ENCODE measurements around the gene ESR1. TPM values are rescaled to one million over a fixed set of nuclear protein-coding genes. Genes with fewer than 3 reads are reported as not detected.
"Not testable (repeated sequence)": the region's sequence is repeated elsewhere in the genome, so short reads cannot be mapped to it uniquely, and the experiment has no call there.

Gene ESR1
- total RNA-seq, 2 experiments from 2014 or later: 0.94 to 1.7 TPM

DNA sequence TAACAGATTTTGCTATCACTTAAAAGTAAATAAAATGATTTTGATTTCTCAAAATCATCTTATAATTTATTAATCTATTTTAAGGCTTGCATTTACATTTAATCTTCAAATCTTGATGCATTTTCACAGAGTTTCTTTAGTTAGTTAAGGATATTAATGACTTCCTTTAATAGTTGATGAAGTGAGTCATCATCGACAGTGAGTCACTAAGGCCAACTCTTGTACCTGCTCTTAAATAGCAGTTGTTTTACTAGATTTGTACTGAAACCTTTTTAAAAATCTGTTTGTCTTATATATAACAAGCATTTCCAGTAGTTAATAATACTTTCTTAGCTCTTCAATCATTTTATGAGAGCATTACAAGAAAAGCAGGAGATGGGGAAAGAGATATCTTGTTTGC lies 191.7 kb downstream of the ESR1 start:
- H3K27ac Mint-ChIP-seq: no peak overlapping the region
- no peak for ATAC-seq (ENCODE audit: low read depth)
- H3K4me3 Mint-ChIP-seq: no peak overlapping the region
- H3K27me3 Mint-ChIP-seq: peaks cover 12% of the 10 kb centered on the region
- DNase-seq: no peak
- no peaks in the 10 kb centered on the region for H3K36me3 Mint-ChIP-seq
- H3K9me3 Mint-ChIP-seq: no peaks in the 10 kb centered on the region
- POLR2A ChIA-PET: no interaction called here
- no peaks in the 10 kb centered on the region for H3K4me1 Mint-ChIP-seq

DNA sequence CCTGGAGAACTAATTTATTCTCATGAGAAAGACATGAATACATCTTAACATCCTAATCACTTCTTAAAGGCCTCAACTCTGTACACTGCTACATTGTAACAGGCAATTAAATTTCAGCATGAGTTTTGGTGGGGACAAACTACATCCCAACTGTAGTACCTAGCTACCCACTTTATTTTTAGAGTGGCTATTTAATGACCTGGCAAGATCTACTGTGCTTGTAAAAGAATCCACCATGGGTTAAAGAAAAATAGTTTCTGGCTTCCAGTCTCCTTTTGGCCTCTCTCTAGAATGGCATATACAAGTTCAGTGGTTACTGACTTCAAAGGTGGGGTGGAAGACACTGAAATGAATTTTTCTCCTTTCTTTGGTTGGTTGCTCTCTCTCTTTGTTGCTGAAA lies 193.9 kb downstream of the ESR1 start:
- Mint-ChIP-seq H3K4me1 (no peaks in the 10 kb centered on the region), H3K9me3 (no peaks in the 10 kb centered on the region), H3K27me3 (peaks cover 11% of the 10 kb centered on the region), H3K36me3 (no peaks in the 10 kb centered on the region), H3K4me3 (no peak overlapping the region), H3K27ac (no peak overlapping the region)
- POLR2A ChIA-PET: no interaction called here
- no peak for ATAC-seq (ENCODE audit: low read depth)
- no peak for DNase-seq

DNA sequence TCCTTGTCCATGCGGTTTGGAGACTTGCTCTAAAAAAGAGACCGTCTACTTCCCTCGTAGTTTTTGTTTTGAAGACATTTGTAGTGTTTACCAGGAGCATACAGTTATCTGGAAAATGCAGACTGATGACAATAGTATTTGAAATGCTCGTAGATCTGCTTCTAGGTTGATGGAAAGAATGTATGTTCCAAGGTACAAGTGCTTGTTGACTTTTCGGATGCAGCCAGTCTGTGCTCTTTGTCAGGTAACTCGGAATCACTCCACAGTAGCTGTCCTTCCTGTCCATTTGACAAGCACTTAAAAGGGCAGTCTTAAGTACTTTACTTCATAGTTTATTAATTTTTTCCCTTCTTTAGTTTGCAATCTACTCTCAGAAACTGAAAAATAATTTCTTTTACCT lies 194.8 kb downstream of the ESR1 start:
- H3K4me3 Mint-ChIP-seq: no peak overlapping the region
- no peaks in the 10 kb centered on the region for H3K4me1 Mint-ChIP-seq
- ATAC-seq (ENCODE audit: low read depth) (no peak), DNase-seq (no peak)
- POLR2A ChIA-PET: no interaction called here
- H3K9me3 Mint-ChIP-seq: no peaks in the 10 kb centered on the region
- H3K27me3 Mint-ChIP-seq: peaks cover 11% of the 10 kb centered on the region
- H3K27ac Mint-ChIP-seq: no peak overlapping the region
- no peaks in the 10 kb centered on the region for H3K36me3 Mint-ChIP-seq

DNA sequence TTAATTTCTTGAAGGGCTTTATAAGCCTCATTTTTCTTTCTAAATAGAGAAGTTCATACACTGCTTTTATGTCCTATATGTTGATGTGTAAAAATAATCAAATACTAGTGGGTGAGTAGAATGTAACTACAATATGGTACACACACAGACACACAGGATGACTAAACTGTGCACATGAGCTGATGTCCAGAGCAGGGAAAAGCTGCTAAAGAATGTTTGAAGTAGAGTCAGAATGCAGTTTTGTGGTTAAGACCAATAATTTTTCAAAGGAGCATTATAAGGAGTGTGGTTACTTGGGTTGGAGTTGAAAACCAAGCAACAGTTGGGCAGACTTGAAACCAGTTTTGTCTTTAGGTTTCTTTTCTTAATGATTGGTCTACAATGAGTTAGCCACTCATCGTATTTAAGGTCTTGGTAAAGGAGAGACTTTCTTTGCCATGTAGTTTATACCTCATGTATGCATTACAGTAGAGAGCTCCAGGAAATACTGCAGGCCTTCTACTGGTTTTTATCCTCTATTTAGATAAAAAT lies 196.6 kb downstream of the ESR1 start:
- no peaks in the 10 kb centered on the region for H3K4me1 Mint-ChIP-seq
- peaks cover 11% of the 10 kb centered on the region for H3K27me3 Mint-ChIP-seq
- H3K27ac Mint-ChIP-seq: no peak overlapping the region
- H3K9me3 Mint-ChIP-seq: no peaks in the 10 kb centered on the region
- no peaks in the 10 kb centered on the region for H3K36me3 Mint-ChIP-seq
- ATAC-seq (ENCODE audit: low read depth): no peak
- POLR2A ChIA-PET: no interaction called here
- H3K4me3 Mint-ChIP-seq: no peak overlapping the region
- DNase-seq: no peak

DNA sequence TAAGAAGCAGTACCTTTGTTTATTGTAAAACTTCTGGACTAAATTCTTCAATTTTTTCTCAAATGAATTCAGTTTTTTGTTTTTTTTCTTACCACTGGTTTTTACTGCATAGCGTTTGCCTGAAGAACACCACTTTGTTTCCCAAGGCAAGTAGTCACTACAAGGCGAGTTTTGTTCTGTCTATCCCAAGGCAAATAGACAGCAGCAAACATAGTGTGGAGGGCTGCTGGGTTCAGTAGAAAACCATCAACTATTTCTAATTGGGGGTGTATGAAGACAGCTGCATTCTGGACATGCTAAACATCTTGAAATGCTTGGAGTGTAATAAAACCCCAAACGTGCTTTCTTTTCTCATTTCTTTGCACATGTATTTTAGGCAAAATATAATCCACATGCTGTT lies 197.4 kb downstream of the ESR1 start:
- Mint-ChIP-seq H3K27ac (no peak overlapping the region), H3K4me1 (no peaks in the 10 kb centered on the region), H3K27me3 (peaks cover 7% of the 10 kb centered on the region), H3K4me3 (no peak overlapping the region), H3K36me3 (no peaks in the 10 kb centered on the region), H3K9me3 (no peaks in the 10 kb centered on the region)
- no peak for ATAC-seq (ENCODE audit: low read depth)
- no peak for DNase-seq
- POLR2A ChIA-PET: no interaction called here

DNA sequence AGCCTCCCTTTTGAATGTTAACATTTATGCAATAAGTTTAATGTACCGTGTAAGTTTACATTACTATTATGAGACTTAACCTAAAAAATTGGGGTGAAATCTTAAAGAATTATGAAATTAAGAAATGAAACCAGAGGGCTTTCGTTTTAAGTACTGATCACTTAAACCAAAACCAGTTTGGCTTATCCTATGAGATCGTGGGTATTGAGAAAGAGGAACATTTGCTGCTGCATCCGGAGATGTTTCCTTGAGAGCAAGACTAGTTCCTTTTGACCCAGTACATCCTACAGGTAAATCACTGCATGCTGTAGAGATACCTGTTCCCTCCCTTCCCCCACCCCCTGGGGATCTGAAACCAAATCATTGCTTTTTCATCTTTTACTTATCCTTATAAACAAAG lies 201.3 kb downstream of the ESR1 start:
- Mint-ChIP-seq H3K4me3 (no peak overlapping the region), H3K27me3 (peaks cover 13% of the 10 kb centered on the region), H3K9me3 (no peaks in the 10 kb centered on the region), H3K4me1 (no peaks in the 10 kb centered on the region), H3K36me3 (no peaks in the 10 kb centered on the region), H3K27ac (no peak overlapping the region)
- no peak for ATAC-seq (ENCODE audit: low read depth)
- POLR2A ChIA-PET: no interaction called here
- no peak for DNase-seq

DNA sequence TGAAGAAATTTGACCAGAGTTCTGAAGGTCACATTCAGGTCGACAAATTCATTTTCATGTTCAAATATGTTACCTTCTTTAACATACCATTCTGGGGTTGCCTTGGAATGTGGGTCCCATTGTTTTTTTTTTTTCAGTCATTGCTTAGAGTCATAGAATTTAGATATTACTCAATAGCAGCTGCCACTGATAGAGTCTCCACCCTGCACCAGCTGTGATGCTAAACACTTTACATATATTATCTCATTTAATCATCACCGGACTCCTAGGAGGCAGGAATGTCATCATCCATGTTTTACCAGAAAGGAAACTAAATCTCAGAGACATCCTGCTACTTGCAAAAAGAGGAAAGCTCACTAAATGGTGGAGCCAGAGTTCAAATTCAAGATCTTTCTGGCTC lies 204.7 kb downstream of the ESR1 start:
- Mint-ChIP-seq H3K27me3 (peaks cover 9% of the 10 kb centered on the region), H3K4me3 (no peak overlapping the region), H3K36me3 (no peaks in the 10 kb centered on the region), H3K27ac (no peak overlapping the region), H3K4me1 (no peaks in the 10 kb centered on the region), H3K9me3 (no peaks in the 10 kb centered on the region)
- DNase-seq (no peak), ATAC-seq (ENCODE audit: low read depth) (no peak)
- POLR2A ChIA-PET: no interaction called here

DNA sequence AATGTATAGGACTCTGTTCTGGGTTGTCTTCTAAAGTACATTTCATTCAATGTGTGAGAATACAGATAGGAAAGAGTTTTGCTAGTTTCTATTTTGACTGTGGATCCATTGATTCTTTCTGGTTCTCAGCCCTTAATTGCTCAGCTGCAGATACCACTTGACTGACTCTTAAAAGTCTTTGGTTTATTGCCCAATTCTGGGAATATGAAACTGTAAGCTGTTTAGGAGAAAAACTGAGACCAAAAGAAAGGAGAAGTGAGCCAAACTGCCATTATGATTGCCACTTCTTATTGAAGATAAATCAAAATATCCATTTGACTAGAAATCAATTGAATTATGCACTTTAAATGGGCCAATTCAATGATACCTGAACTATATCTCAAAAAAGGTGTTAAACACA lies 211.4 kb downstream of the ESR1 start:
- POLR2A ChIA-PET: no interaction called here
- ATAC-seq (ENCODE audit: low read depth) (no peak), DNase-seq (no peak)
- Mint-ChIP-seq H3K27me3 (no peaks in the 10 kb centered on the region), H3K9me3 (peaks cover 1% of the 10 kb centered on the region), H3K27ac (no peak overlapping the region), H3K4me1 (no peaks in the 10 kb centered on the region), H3K4me3 (no peak overlapping the region), H3K36me3 (no peaks in the 10 kb centered on the region)

DNA sequence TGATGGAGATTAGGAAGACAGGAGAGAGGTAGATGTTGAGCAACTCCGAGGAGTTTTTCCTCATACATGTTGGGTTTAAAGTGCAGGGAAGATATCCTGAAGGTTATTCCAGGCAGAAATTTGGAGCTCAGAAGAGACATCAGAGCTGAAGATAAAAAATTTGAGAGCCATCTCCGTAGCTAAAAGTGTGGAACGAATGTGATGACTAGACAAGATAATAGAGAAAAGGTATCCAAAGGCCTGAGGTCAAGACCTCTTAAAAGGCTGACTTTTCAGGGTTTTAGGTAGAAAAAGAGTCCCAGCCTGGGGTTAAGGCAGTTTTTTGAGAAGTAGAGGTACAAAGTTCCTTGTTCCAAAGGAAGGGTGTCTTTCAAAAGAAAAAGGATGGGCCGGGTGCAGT lies 214.8 kb downstream of the ESR1 start:
- H3K4me1 Mint-ChIP-seq: peaks cover 3% of the 10 kb centered on the region
- H3K9me3 Mint-ChIP-seq: peaks cover 3% of the 10 kb centered on the region
- POLR2A ChIA-PET: no interaction called here
- ATAC-seq (ENCODE audit: low read depth) (no peak), DNase-seq (no peak)
- no peaks in the 10 kb centered on the region for H3K36me3 Mint-ChIP-seq
- no peak overlapping the region for H3K4me3 Mint-ChIP-seq
- no peak overlapping the region for H3K27ac Mint-ChIP-seq
- H3K27me3 Mint-ChIP-seq: peaks cover 2% of the 10 kb centered on the region

DNA sequence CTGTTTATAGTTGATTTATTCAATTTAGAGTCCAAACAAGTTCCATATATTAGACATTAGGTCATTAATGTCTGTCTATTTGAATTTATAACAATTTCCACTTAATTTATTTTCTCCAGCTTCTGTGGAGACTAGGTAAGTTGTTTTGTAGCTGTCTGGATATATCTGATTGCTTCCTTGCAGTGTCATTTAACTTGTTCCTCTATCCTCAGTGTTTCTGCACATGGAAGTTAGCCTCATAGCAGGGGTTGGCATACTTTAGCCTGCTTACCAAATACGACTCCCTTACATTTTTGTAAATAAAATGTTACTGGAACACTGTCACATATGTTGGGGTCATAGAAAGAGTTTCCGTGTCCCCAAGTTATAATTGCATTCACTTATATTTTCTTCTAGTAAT lies 216.1 kb downstream of the ESR1 start:
- no peak for ATAC-seq (ENCODE audit: low read depth)
- Mint-ChIP-seq H3K9me3 (peaks cover 3% of the 10 kb centered on the region), H3K36me3 (no peaks in the 10 kb centered on the region), H3K4me1 (peaks cover 3% of the 10 kb centered on the region), H3K27me3 (peaks cover 2% of the 10 kb centered on the region), H3K27ac (no peak overlapping the region), H3K4me3 (no peak overlapping the region)
- no peak for DNase-seq
- POLR2A ChIA-PET: no interaction called here

DNA sequence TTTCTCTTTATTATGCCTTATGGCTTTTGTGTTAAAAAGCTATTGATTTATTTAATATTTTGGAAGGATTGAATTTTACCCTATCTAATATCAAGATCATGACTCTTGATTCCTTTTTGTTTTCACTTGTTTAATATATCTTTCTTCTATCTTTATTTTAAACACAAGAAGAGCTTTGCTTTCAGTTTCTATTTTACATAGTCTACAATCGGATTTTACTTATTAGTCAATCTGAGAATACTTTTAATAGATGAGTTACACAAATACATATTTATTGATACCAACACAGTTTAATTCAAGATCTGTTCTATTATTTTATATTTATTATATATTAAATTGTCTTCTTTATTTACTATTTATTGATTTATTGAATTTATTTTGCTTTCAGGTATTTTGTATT lies 218.8 kb downstream of the ESR1 start:
- POLR2A ChIA-PET: no interaction called here
- Mint-ChIP-seq H3K4me1 (peaks cover 3% of the 10 kb centered on the region), H3K4me3 (peak overlapping the region; percentile 8), H3K27ac (no peak overlapping the region), H3K27me3 (peaks cover 4% of the 10 kb centered on the region), H3K36me3 (peaks cover 3% of the 10 kb centered on the region), H3K9me3 (peaks cover 8% of the 10 kb centered on the region)
- ATAC-seq (ENCODE audit: low read depth): no peak
- no peak for DNase-seq

DNA sequence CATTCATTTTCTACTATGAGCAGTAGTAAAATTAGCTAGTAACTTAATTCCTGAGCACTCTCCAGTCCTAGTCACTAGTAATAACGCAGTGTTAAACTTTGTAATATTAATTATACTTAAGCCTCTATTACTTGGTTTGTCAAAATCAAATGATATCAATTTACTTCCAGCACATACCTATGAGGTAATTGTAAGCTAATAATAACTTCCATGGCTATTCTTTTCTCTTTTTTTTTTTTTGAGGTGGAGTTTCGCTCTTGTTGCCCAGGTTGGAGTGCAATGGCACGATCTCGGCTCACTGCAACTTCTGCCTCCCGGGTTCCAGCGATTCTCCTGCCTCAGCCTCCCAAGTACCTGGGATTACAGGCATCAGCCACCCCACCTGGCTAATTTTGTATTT lies 219.3 kb downstream of the ESR1 start:
- ATAC-seq (ENCODE audit: low read depth); H3K4me3 Mint-ChIP-seq; H3K36me3 Mint-ChIP-seq; H3K27ac Mint-ChIP-seq; POLR2A ChIA-PET; H3K9me3 Mint-ChIP-seq; H3K4me1 Mint-ChIP-seq; DNase-seq; H3K27me3 Mint-ChIP-seq: not testable (repeated sequence)

DNA sequence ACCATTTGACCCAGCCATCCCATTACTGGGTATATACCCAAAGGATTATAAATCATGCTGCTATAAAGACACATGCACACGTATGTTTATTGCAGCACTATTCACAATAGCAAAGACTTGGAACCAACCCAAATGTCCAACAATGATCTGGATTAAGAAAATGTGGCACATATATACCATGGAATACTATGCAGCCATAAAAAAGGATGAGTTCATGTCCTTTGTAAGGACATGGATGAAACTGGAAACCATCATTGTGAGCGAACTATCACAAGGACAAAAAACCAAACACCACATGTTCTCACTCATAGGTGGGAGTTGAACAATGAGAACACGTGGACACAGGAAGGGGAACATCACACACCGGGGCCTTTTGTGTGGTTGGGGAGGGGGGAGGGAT lies 226.3 kb downstream of the ESR1 start:
- DNase-seq, POLR2A ChIA-PET, H3K4me1 Mint-ChIP-seq: not testable (repeated sequence)

DNA sequence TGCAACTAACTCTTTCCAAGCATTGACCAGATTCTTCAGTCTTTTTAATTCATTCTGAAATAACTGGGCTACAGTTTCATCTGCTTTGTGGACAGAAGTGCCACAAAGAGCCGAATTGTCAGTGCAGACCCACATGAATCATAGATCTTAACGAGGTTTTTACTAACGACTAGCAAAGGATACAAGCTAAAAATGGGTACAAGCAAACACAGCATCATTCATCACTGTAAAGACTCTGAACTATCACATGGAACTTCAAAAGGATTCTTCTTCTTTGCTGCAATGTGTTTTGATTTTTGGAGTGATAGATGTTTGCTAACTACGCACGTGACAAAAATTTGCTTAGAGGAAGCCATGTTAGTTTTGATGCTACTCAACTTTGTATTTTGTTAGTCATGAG lies 227.1 kb downstream of the ESR1 start:
- ATAC-seq (ENCODE audit: low read depth) (no peak), DNase-seq (no peak)
- Mint-ChIP-seq H3K27ac (no peak overlapping the region), H3K4me3 (no peak overlapping the region), H3K9me3 (peaks cover 2% of the 10 kb centered on the region), H3K4me1 (no peaks in the 10 kb centered on the region), H3K36me3 (no peaks in the 10 kb centered on the region), H3K27me3 (peaks cover 4% of the 10 kb centered on the region)
- POLR2A ChIA-PET: no interaction called here

More for the DNA sequence above, 226.3 kb downstream of the ESR1 start:
- not testable (repeated sequence) for H3K36me3 Mint-ChIP-seq; H3K27ac Mint-ChIP-seq; H3K4me3 Mint-ChIP-seq; ATAC-seq (ENCODE audit: low read depth); H3K9me3 Mint-ChIP-seq; H3K27me3 Mint-ChIP-seq

DNA sequence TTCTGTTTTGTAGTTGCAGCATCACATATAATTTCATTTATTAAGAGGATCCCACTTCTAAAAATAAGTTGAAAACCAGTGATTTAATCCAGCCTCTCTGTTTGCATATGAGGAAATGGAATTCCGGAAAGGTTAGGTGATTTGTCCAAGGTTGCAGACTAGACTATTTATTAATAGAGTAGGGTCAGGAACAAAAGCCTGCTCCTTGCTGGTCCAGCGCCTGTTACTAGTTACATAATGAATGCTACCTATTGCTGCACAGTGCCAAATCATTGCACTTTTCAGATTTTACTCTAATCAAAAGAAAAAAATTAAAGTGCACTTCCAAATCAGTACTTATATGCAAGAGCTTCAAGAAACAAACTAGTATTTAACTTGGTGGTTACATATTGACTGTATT lies 238.6 kb downstream of the ESR1 start:
- Mint-ChIP-seq H3K27ac (no peak overlapping the region), H3K36me3 (no peaks in the 10 kb centered on the region), H3K27me3 (no peaks in the 10 kb centered on the region), H3K4me3 (no peak overlapping the region), H3K4me1 (no peaks in the 10 kb centered on the region), H3K9me3 (no peaks in the 10 kb centered on the region)
- DNase-seq: no peak
- ATAC-seq (ENCODE audit: low read depth): no peak
- POLR2A ChIA-PET: no interaction called here
